Adrenal gland (tissue), 5 donors: ENCODE data around the gene PITX3.
A peak's percentile ranks its signal among the peaks of the same experiment; 100 is the strongest.

Experiments
- POLR2A ChIP-seq, 2 donors: fragments of 450-650 bp; IDR thresholded peaks; one replicate each; pipeline ENCODE4 v1.6.1; 2017; ENCODE audit warnings: antibody characterized with exemption in 2 of 2, mild to moderate bottlenecking in 2 of 2, moderate library complexity in 1 of 2
- TF ChIP-seq, protein P1 (sequence below), 6 experiments: fragments of 450-650 bp in 4 of 6; fragments of 200-600 bp in 2 of 6; sonication (generic) in 1 of 6; IDR thresholded peaks; 1 replicate in 5 of 6; 2 replicates in 1 of 6; pipeline versions ENCODE4 v1.5.1 to v1.8.0; 2016 to 2021; ENCODE audit warnings: antibody characterized with exemption in 6 of 6, mild to moderate bottlenecking in 2 of 6, moderate library complexity in 1 of 6
- donor health status: DM: no; HTN: no; CAD: no.

DNA sequence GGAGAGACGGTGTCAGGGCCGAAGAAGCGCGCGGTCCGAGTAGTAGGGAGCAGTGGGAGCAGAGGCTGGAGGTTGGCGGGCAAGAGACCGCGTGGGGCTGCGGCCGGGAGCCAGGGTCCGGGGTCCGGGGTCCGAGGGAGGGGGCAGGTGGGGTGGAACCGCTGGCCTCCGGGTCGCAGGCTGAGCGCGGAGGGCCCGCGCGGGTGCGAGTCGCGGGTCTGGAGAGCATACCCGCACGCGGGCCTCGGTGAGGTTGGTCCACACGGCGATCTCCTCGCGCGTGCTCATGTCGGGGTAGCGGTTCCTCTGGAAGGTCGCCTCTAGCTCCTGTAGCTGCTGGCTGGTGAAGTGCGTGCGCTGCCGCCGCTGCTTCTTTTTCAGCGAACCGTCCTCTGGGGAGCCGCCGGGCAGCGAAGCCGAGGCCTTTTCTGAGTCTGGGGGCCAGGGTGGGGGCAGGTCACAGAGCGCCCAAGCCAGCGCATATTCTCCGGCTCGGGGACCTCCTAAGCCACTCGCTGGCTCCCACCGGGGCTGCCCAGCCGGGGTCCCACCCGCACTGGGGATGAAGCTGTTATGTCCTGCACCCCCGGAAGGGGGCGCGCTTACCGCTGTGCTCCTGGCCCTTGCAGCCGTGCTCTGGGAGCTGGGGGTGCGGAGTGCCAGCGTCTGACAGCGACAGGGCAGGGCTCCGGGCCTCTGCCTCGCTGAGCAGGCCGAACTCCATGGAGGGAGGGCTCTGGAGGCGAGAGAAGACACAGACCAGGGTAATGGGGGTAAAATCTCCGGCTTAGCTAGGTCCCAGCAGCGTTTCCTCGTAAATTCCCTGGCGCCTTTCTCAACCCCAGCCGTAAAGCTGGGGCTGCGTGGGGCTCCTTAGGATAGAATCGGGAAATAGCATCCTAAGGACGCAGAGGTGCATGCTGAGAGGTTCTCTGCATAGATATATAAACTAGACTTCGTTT lies 9.7 kb downstream of the PITX3 start:
- TF ChIP-seq, protein P1, sequence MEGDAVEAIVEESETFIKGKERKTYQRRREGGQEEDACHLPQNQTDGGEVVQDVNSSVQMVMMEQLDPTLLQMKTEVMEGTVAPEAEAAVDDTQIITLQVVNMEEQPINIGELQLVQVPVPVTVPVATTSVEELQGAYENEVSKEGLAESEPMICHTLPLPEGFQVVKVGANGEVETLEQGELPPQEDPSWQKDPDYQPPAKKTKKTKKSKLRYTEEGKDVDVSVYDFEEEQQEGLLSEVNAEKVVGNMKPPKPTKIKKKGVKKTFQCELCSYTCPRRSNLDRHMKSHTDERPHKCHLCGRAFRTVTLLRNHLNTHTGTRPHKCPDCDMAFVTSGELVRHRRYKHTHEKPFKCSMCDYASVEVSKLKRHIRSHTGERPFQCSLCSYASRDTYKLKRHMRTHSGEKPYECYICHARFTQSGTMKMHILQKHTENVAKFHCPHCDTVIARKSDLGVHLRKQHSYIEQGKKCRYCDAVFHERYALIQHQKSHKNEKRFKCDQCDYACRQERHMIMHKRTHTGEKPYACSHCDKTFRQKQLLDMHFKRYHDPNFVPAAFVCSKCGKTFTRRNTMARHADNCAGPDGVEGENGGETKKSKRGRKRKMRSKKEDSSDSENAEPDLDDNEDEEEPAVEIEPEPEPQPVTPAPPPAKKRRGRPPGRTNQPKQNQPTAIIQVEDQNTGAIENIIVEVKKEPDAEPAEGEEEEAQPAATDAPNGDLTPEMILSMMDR (IDR thresholded peaks at IDR 0.05): peak; percentile 59 to 74 (median 64)
- no peak for TF ChIP-seq POLR2A (IDR thresholded peaks at IDR 0.05)
